Neural cell (in vitro differentiated cells): ENCODE results near the gene SMIM26. TPM values are rescaled to one million over a fixed set of nuclear protein-coding genes. Genes with fewer than 3 reads are reported as not detected.
A peak's percentile ranks its signal among the peaks of the same experiment; 100 is the strongest.

Experiments
- H2AFZ ChIP-seq: fragments of 200-600, 300-800 bp; sonication (generic), shearing (Covaris generic); 2 replicates; pipeline ENCODE4 v1.6.0; 2014; ENCODE audit warnings: low read depth, mild to moderate bottlenecking, antibody characterized with exemption, low read length, moderate library complexity
- H3F3A ChIP-seq: fragments of 200-600 bp; shearing (Covaris generic); 2 replicates; pipeline ENCODE4 v1.6.1; 2016; ENCODE audit warnings: mild to moderate bottlenecking, moderate library complexity, mixed read lengths, antibody characterized with exemption, low read length; ENCODE audit not compliant: insufficient read depth, poor library complexity, severe bottlenecking
- H3K27ac ChIP-seq: fragments of 200-600, 300-800 bp; sonication (generic), shearing (Covaris generic); 2 replicates; pipeline ENCODE4 v1.5.1; 2014; ENCODE audit warnings: mild to moderate bottlenecking, low read length, moderate library complexity
- H3K27me3 ChIP-seq: fragments of 300-800, 200-600 bp; sonication (generic), shearing (Covaris generic); 2 replicates; pipeline ENCODE4 v1.6.0; 2014; ENCODE audit warnings: mild to moderate bottlenecking, low read depth, low read length, moderate library complexity; ENCODE audit not compliant: insufficient read depth
- H3K36me3 ChIP-seq: fragments of 300-800, 200-600 bp; sonication (generic), shearing (Covaris generic); 2 replicates; pipeline ENCODE4 v1.5.1; 2014; ENCODE audit warnings: mild to moderate bottlenecking, antibody characterized with exemption, low read length, moderate library complexity; ENCODE audit not compliant: insufficient read depth
- H3K4me2 ChIP-seq: fragments of 300-800, 200-600 bp; sonication (generic), shearing (Covaris generic); 2 replicates; pipeline ENCODE4 v1.6.0; 2014; ENCODE audit warnings: mild to moderate bottlenecking, low read length
- H3K4me3 ChIP-seq: fragments of 300-800, 200-600 bp; sonication (generic), shearing (Covaris generic); 2 replicates; pipeline ENCODE4 v1.5.1; 2014; ENCODE audit warnings: mild to moderate bottlenecking, low read length, moderate library complexity
- H3K79me2 ChIP-seq: fragments of 200-600 bp; shearing (Covaris generic); replicated peaks from 2 replicates; pipeline ENCODE4 v1.6.0; 2014; ENCODE audit warnings: mild to moderate bottlenecking, low read length, moderate library complexity; ENCODE audit not compliant: insufficient read depth
- H3K9ac ChIP-seq: fragments of 300-800, 200-600 bp; sonication (generic), shearing (Covaris generic); 2 replicates; pipeline ENCODE4 v1.6.1; 2016; ENCODE audit warnings: mild to moderate bottlenecking, low read length, mixed read lengths
- H3K9me2 ChIP-seq: fragments of 200-600 bp; shearing (Covaris generic); 2 replicates; pipeline ENCODE4 v1.6.1; 2016; ENCODE audit warnings: mild to moderate bottlenecking, low read length, mixed read lengths; ENCODE audit not compliant: insufficient read depth
- H3K9me3 ChIP-seq: fragments of 200-600, 300-800 bp; sonication (generic), shearing (Covaris generic); 2 replicates; pipeline ENCODE4 v1.6.1; 2016; ENCODE audit warnings: mild to moderate bottlenecking, mixed run types, low read length, moderate library complexity, mixed read lengths
- H4K20me1 ChIP-seq: fragments of 200-600 bp; shearing (Covaris generic); 2 replicates; pipeline ENCODE4 v1.6.1; 2016; ENCODE audit warnings: mild to moderate bottlenecking, mixed run types; ENCODE audit not compliant: insufficient read depth
- CTCF ChIP-seq: fragments of 450-650 bp; IDR thresholded peaks from 2 replicates; pipeline ENCODE4 v1.5.1; 2014; ENCODE audit warnings: antibody characterized with exemption, mild to moderate bottlenecking, moderate library complexity; ENCODE audit not compliant: poor library complexity, severe bottlenecking
- EP300 ChIP-seq: fragments of 450-650 bp; conservative IDR thresholded peaks from 2 replicates; pipeline ENCODE4 v1.6.1; 2014; ENCODE audit warnings: antibody characterized with exemption, mild to moderate bottlenecking, moderate library complexity; ENCODE audit not compliant: poor library complexity, severe bottlenecking
- EZH2 ChIP-seq: fragments of 200-600, 300-800 bp; shearing (Covaris generic), sonication (generic); IDR thresholded peaks from 2 replicates; pipeline ENCODE4 v1.6.1; 2014; ENCODE audit warnings: antibody characterized with exemption, low read length, borderline replicate concordance, mild to moderate bottlenecking; ENCODE audit not compliant: insufficient read depth, poor library complexity, severe bottlenecking
- MXI1 ChIP-seq: fragments of 450-650 bp; conservative IDR thresholded peaks from 2 replicates; pipeline ENCODE4 v1.6.1; 2014; ENCODE audit warnings: antibody characterized with exemption, mild to moderate bottlenecking; ENCODE audit not compliant: poor library complexity, severe bottlenecking
- POLR2AphosphoS5 ChIP-seq: IDR thresholded peaks from 2 replicates; pipeline ENCODE4 v1.6.1; 2012
- RAD21 ChIP-seq: fragments of 450-650 bp; conservative IDR thresholded peaks from 2 replicates; pipeline ENCODE4 v1.6.1; 2014; ENCODE audit warnings: antibody characterized with exemption, mild to moderate bottlenecking, moderate library complexity
- REST ChIP-seq: IDR thresholded peaks from 2 replicates; pipeline ENCODE4 v1.6.1; 2012; ENCODE audit warnings: borderline replicate concordance
- SMC3 ChIP-seq: fragments of 450-650 bp; conservative IDR thresholded peaks from 2 replicates; pipeline ENCODE4 v1.6.1; 2014; ENCODE audit warnings: antibody characterized with exemption, mild to moderate bottlenecking, moderate library complexity; ENCODE audit not compliant: poor library complexity
- TAF1 ChIP-seq: IDR thresholded peaks from 2 replicates; pipeline ENCODE4 v1.6.1; 2012; ENCODE audit warnings: low read depth
- polyA plus RNA-seq: library from polyadenylated mRNA; depleted of rRNA; stranded (reverse); fragments of >200 nt; gene quantifications from 2 replicates; pipeline ENCODE4 v1.2.3, GENCODE V29; 2014

The SMIM26 gene
- polyA plus RNA-seq, 1 donor from 2014 or later = 215 TPM

- H3K4me2 ChIP-seq = peak overlapping the region; percentile 97
- H4K20me1 ChIP-seq = no peaks in the 10 kb centered on the region
- H3K79me2 ChIP-seq = peaks cover 53% of the 10 kb centered on the region
- no peak overlapping the region for H2AFZ ChIP-seq
- H3K9me3 ChIP-seq = no peaks in the 10 kb centered on the region
- no peak overlapping the region for H3K27ac ChIP-seq
- H3F3A ChIP-seq = no peaks in the 10 kb centered on the region
- no peaks in the 10 kb centered on the region for H3K9me2 ChIP-seq
- H3K27me3 ChIP-seq = no peaks in the 10 kb centered on the region
- H3K9ac ChIP-seq = peak overlapping the region; percentile 92
- peak overlapping the region; percentile 85 for H3K4me3 ChIP-seq
- no peak for TF ChIP-seq POLR2AphosphoS5
- no peak for TF ChIP-seq SMC3
- no peak for TF ChIP-seq EZH2
- no peak for TF ChIP-seq TAF1
- no peak for TF ChIP-seq REST
- TF ChIP-seq MXI1 = no peak
- TF ChIP-seq RAD21 = no peak
- no peak for TF ChIP-seq EP300
- TF ChIP-seq CTCF = no peak
- H3K36me3 ChIP-seq = peaks cover 5% of the 10 kb centered on the region
Observed at GRCh38 chr20:18589941-18590674, 22.9 kb downstream of the SMIM26 start.

GRCh38 chr20:18596270-18596669, 29.0 kb downstream of the SMIM26 start:
- Histone ChIP-seq H3F3A (no peaks in the 10 kb centered on the region), H3K4me2 (no peak overlapping the region), H3K79me2 (peaks cover 30% of the 10 kb centered on the region), H3K27me3 (no peaks in the 10 kb centered on the region), H3K9ac (no peak overlapping the region), H4K20me1 (no peaks in the 10 kb centered on the region), H3K9me2 (no peaks in the 10 kb centered on the region), H3K4me3 (no peak overlapping the region), H3K9me3 (no peaks in the 10 kb centered on the region), H3K27ac (no peak overlapping the region), H2AFZ (no peak overlapping the region), H3K36me3 (peaks cover 13% of the 10 kb centered on the region)
- no peak for TF ChIP-seq EP300
- TF ChIP-seq POLR2AphosphoS5 = no peak
- TF ChIP-seq EZH2 = no peak
- TF ChIP-seq TAF1 = no peak
- no peak for TF ChIP-seq REST
